ENCODE data around the gene LRRC8B.
"Not testable (repeated sequence)": the region's sequence is repeated elsewhere in the genome, so short reads cannot be mapped to it uniquely, and the experiment has no call there.

Gene LRRC8B

GRCh38 chr1:89524369-89525168 is at the start of gene LRRC8B:
LRRC8B (plus strand) TSS chr1:89524829; CDS start chr1:89582651, 57,822 bp downstream.
- no peak for TF ChIP-seq ZNF274 (IDR thresholded peaks at IDR 0.05; ENCODE audit: low read depth, low read length)
- peak within 1 kb of the TSS; percentile 90 for H3K4me3 ChIP-seq (ENCODE audit: low read length)

GRCh38 chr1:89475269-89475668 is 49.4 kb upstream of the LRRC8B start:
- no peak overlapping the region for H3K4me3 ChIP-seq (ENCODE audit: low read length)
- no peak for TF ChIP-seq ZNF274 (IDR thresholded peaks at IDR 0.05; ENCODE audit: low read depth, low read length)

GRCh38 chr1:89476072-89476471 is 48.6 kb upstream of the LRRC8B start:
- no peak for TF ChIP-seq ZNF274 (IDR thresholded peaks at IDR 0.05; ENCODE audit: low read depth, low read length)
- no peak overlapping the region for H3K4me3 ChIP-seq (ENCODE audit: low read length)

GRCh38 chr1:89483010-89483756 is 41.4 kb upstream of the LRRC8B start:
- H3K4me3 ChIP-seq (ENCODE audit: low read length) = no peak overlapping the region
- TF ChIP-seq ZNF274 (IDR thresholded peaks at IDR 0.05; ENCODE audit: low read depth, low read length) = no peak

- TF ChIP-seq ZNF274 (IDR thresholded peaks at IDR 0.05; ENCODE audit: low read depth, low read length) = no peak
- no peak overlapping the region for H3K4me3 ChIP-seq (ENCODE audit: low read length)
Observed at GRCh38 chr1:89483757-89484077, 40.9 kb upstream of the LRRC8B start.

DNA sequence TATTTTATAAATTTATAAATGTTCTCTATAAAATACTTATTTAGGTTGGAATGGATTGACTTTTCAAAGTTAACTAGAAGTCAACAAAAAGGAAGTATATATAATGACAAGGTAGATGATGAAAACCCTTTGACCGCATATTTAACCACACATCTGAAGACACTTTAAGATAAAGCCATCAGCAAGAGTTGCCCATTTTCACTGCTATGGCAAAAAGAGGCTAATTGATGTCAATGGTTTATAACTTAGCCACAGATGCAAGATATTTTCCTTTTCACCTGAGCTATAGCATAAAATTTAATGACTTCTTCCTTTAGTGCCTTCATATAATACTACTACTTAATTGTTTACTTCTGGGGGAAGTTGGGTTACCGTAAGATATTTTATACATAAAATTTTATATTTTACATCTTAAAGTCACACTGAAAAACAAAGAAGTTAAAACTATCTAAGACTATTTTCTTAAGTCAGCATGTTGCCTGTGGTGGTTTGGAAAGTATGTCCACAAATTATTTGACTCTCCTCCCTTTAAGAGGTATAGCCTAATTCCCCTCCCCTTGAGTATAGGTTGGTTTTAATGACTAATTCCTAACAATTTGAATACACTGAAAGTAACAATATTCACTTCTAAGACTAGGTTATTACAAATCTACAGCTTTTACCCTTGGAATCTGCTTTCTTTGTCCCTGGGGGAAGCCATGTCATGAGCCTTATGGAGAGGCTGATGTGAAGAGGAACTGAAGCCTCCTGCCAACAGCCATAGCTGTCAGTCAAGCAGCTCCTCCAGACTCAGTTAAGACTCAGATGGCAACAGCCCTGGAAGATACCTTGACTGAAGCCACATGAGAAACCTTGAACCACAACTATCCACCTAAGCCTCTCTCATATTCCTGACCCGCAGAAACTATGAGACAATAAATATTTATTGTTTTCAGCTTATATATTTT is 40.3 kb upstream of the LRRC8B start:
- no peak for TF ChIP-seq ZNF274 (IDR thresholded peaks at IDR 0.05; ENCODE audit: low read depth, low read length)
- no peak overlapping the region for H3K4me3 ChIP-seq (ENCODE audit: low read length)

GRCh38 chr1:89487972-89488371 is 36.7 kb upstream of the LRRC8B start:
- no peak overlapping the region for H3K4me3 ChIP-seq (ENCODE audit: low read length)
- TF ChIP-seq ZNF274 (IDR thresholded peaks at IDR 0.05; ENCODE audit: low read depth, low read length) = no peak

DNA sequence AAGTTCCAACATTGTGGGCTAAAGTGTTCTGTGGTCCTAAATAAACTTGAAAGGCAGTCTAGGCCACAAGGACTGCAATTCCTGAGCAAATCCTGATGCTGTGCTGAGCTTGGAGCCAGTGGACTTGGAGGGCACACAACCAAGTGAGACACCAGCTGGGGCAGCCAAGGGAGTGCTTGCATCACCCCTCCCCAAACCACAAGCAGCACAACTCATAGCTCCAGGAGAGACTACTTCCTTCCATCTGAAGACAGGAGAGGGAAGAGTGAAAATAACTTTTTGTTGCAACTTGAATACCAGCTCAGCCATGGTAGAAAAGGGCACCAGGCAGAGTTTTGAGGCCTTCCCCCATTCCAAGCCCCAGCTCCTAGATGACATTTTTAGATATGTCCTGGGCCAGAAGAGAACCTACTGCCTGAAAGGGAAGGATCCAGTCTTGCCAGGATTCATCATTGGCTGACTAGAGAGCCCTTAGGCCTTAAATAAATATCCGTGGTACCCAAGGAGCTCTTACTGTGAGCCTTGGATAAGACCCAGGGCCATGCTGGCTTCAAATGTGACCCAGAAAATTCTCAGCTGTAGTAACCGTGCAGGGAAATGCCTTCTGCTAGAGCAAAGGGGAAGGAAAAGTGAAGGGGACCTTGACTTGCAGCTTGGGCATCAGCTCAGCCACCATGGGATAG is 35.4 kb upstream of the LRRC8B start:
- no peak for TF ChIP-seq ZNF274 (IDR thresholded peaks at IDR 0.05; ENCODE audit: low read depth, low read length)
- no peak overlapping the region for H3K4me3 ChIP-seq (ENCODE audit: low read length)

DNA sequence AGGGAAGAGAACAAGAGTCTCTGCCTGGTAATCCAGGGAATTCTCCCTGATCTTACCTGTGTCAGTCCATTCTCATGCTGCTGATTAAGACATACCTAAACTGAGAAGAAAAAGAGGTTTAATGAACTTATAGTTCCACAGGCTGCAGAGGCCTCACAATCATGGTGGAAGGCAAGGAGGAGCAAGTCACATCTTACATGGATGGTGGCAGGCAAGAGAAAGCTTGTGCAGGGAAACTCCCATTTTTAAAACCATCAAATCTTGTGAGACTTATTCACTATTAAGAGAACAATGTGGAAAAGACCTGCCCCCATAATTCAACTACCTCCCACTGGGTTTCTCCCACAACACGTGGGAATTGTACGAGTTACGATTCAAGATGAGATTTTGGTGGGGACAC is 34.2 kb upstream of the LRRC8B start:
- H3K4me3 ChIP-seq (ENCODE audit: low read length) = no peak overlapping the region
- no peak for TF ChIP-seq ZNF274 (IDR thresholded peaks at IDR 0.05; ENCODE audit: low read depth, low read length)

- TF ChIP-seq ZNF274 (IDR thresholded peaks at IDR 0.05; ENCODE audit: low read depth, low read length) = no peak
- H3K4me3 ChIP-seq (ENCODE audit: low read length) = no peak overlapping the region
Observed at GRCh38 chr1:89499320-89499719, 25.3 kb upstream of the LRRC8B start.

DNA sequence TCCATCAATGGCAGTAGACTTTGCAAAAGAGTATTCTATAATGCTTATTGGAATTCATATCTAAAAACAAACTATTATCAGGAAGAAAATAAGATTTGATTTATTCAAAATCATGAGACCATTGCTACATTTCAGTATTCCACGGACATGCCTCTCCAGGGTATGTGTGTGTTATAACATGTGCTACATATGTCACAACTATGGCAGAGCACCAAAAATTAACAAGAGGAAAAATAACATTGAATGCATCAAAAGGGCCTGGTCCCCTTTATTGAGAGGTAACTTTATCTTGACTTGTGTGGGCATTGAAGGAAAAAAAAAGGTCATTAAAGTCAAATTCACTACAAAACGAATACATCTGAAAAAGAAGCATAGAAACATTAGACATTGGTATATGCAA is 22.6 kb upstream of the LRRC8B start:
- TF ChIP-seq ZNF274 (IDR thresholded peaks at IDR 0.05; ENCODE audit: low read depth, low read length) = no peak
- H3K4me3 ChIP-seq (ENCODE audit: low read length) = no peak overlapping the region

DNA sequence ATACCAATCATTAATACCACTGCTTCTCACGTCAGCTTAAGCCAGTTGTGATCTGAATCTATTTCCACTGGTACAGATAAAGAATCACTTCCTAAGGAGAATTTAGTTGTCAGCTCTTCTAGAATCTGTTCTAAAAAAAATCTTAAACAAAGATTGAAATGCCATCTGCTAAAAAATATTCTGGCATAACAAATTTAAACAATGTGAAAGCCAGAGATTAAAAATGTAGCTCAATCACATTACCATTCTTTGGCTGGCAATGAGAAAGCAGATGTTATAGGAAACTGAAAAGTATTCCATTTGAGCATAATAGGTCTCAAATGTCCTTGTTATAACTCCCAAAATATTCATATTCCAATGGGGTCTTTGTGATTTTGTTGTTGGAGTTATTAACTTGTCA is 21.7 kb upstream of the LRRC8B start:
- no peak for TF ChIP-seq ZNF274 (IDR thresholded peaks at IDR 0.05; ENCODE audit: low read depth, low read length)
- H3K4me3 ChIP-seq (ENCODE audit: low read length) = no peak overlapping the region

DNA sequence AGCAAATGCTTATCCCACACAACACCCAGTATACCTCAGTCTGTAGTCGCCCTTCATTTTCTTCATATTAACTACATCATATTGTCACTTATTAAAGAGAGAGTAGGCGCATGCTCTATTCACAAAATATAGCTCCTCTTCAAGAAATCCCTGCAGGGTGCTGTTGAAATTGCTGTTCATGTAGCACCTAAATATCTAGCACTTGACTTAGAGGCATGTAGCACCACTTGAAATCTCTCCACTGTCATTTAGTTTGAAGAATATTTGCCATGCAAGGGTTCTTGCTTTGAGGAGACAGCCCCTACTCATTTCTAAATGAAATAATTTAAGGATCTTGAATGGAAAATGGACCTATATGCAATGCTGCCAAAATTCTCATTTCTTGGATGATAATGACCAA is 20.9 kb upstream of the LRRC8B start:
- TF ChIP-seq ZNF274 (IDR thresholded peaks at IDR 0.05; ENCODE audit: low read depth, low read length) = no peak
- no peak overlapping the region for H3K4me3 ChIP-seq (ENCODE audit: low read length)

DNA sequence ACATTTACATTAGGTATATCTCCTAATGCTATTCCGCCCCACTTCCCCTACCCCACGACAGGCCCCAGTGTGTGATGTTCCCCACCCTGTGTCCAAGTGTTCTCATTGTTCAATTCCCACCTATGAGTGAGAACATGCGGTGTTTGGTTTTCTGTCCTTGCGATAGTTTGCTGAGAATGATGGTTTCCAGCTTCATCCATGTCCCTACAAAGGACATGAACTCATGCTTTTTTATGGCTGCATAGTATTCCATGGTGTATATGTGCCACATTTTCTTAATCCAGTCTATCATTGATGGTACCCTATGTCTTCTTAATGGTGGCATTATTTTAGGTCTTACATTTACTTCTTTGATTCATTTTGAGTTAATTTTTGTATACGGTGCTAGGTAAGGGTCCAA is 14.6 kb upstream of the LRRC8B start:
- H3K4me3 ChIP-seq (ENCODE audit: low read length) = not testable (repeated sequence)
